NCI-H2081 (cell line): Measurements from ENCODE around the gene MMP28.

Source experiments
- DNase-seq, 2 experiments: peaks; one replicate each; lab custom pipeline; 2025; lab: John Stamatoyannopoulos, UW

Gene MMP28

DNA sequence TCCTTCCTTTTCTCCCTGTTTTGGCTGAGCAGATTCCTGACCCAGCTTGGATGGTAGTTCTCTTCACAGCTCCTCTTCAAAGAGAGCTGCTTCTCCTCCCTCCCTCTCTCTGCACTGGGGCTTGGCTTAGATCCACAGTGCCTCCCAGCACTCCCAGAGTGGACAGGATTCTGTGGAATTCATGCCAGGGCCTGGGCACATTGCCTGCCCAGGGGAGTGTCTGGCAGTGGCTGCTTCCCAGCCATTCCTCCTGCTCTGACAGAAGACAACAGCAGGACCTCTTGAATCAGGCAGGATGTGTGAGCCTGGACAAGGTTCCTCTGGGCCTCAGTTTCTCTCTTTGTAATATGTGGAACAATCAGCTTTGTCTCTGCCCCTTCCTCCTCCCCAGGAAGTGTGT lies 4.5 kb upstream of the MMP28 start:
- peak; percentile 4 to 17 for DNase-seq

- DNase-seq: no peak
Observed at GRCh38 chr17:35797918-35798317, 2.5 kb upstream of the MMP28 start.

GRCh38 chr17:35797370-35797769 lies 1.9 kb upstream of the MMP28 start:
- DNase-seq: no peak

- DNase-seq: no peak
Observed at GRCh38 chr17:35796942-35797341, 1.5 kb upstream of the MMP28 start.

GRCh38 chr17:35795871-35796265 lies 427 bp upstream of the MMP28 start:
- DNase-seq: no peak

GRCh38 chr17:35793257-35793656 lies 2.2 kb downstream of the MMP28 start:
- no peak for DNase-seq

GRCh38 chr17:35791681-35792350 lies 3.6 kb downstream of the MMP28 start:
- DNase-seq: no peak

GRCh38 chr17:35790841-35791240 lies 4.6 kb downstream of the MMP28 start:
- no peak for DNase-seq

DNA sequence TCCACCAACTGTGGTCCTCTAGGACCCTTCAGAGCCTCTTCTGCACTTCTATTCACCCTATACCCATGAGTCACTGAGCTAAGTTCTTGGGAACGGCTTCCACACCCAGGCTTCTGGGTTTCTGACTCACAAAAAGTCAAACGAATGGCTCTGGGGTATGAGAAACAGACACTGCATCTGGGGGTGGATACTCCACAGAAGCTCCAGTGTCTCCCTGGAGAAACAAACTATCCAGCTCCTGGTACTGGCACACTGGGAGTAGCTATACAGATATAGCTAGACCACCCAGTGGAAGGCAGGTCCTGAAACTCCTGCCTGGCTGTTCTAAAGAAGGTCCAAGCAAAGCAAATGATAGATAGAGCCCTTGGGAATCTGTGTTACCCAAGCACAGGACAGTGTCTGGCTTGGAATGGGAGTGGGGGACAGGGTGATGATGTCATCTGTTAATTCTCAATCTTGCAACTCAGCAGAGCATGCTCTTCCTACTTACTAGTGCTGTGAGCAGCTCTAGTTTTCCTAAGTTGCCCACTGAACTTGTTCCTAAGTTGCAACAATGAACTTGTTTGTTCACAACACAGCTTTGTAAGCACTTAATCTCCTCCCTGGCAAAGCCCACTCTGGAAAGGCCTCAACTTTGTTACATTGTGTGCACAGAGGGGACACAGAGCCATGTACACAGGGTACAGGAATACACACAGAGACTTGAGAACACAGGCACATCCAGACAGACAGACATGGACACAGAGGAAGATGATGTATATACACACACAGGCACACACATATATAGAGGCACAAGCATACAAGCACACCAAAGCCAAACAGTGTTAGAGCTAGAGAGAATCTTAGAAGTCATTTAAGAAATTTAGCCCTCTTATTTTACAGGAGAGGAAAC lies 6.7 kb downstream of the MMP28 start:
- no peak for DNase-seq

GRCh38 chr17:35786941-35787432 lies 8.5 kb downstream of the MMP28 start:
- no peak for DNase-seq

GRCh38 chr17:35784895-35785294 lies 10.5 kb downstream of the MMP28 start:
- no peak for DNase-seq

GRCh38 chr17:35780950-35781349 lies 14.5 kb downstream of the MMP28 start:
- no peak for DNase-seq

DNA sequence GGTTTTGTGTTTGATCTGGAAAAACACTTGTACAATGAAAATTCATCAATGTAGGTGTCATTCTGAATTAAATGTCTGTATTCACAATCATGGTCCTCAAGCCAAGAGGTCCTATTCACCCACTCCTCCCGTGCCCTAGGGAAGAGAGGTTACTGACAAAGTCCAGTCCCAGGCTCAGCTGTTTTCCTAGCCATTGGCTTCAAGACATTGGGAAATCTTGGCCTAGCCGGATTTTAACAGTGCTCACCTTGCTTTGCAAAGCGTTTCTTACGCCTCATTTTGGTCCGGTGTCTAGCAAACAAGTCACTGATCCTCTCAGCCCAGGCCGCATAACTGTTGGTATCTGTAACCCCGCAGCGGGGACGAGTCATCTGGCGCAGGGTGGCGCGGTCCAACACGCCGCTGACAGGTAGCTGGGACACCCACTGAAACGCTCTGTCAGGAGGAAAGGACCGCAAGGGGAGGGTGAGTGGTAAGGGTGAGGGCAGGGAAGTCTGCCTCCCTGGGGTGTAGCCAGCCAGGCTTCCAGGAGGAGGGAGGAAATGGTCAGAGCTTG lies 16.7 kb downstream of the MMP28 start:
- DNase-seq: no peak

GRCh38 chr17:35775583-35775982 lies 19.9 kb downstream of the MMP28 start:
- no peak for DNase-seq

- no peak for DNase-seq
Observed at GRCh38 chr17:35775039-35775438, 20.4 kb downstream of the MMP28 start.

GRCh38 chr17:35774499-35774898 lies 20.9 kb downstream of the MMP28 start:
- no peak for DNase-seq

DNA sequence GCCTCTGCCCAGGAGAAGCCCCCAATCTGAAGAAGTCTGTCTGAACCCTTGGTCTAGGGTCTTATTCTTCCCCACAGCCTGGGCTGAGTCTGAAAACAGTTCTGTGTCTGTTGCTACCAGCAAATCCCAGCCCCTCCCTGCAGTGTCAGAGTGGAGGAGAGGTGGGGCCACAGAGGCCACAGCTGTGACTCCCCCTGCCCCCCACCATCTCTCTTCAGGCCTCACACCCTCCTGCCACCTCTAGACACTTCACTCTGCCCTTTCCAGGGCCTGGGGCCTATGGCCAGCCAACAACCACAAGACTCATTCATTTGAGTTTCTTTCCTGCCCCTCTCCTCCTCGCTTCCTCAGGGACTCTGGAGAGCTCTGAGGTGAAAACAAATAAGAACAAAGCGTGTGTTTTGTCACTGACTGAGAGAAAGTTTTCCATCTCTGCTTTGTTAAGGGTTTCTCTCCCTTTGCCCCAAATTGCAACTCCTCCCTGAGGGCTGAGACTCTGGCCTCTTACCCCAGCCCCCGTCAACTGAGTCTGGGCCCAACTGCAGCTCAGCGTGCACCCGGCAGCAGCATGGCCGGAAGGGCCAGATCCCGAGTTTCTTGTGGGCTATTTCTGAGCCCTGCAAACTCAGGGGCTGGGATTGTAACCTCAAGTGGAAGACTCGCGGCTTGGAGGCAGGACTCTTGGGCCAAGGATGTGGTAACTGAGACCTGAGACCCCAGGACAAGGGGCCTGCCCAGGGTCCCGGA lies 21.6 kb downstream of the MMP28 start:
- DNase-seq: no peak

DNA sequence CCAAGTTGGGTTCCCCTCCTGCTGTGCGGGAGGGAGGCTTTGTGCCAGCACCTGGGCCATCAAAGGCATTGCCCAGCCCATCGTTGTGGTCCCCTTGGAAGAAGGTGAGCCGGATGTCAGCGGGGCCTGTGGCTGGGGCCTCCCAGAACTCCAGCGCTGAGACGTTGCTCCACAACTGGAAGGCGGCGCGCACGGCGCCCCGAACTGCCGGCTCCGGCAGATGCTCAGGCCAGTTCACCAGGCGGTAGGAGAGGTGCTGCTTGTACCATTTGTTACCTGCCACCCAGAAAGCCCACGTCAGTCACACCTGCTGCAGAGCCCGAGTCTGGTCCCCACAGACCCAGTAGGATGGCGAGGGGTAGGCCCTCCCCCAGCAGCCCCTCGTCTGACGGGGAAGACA lies 22.3 kb downstream of the MMP28 start:
- DNase-seq: no peak

- no peak for DNase-seq
Observed at GRCh38 chr17:35769895-35770486, 25.4 kb downstream of the MMP28 start.

GRCh38 chr17:35768797-35769196 lies 26.6 kb downstream of the MMP28 start:
- DNase-seq: no peak

DNA sequence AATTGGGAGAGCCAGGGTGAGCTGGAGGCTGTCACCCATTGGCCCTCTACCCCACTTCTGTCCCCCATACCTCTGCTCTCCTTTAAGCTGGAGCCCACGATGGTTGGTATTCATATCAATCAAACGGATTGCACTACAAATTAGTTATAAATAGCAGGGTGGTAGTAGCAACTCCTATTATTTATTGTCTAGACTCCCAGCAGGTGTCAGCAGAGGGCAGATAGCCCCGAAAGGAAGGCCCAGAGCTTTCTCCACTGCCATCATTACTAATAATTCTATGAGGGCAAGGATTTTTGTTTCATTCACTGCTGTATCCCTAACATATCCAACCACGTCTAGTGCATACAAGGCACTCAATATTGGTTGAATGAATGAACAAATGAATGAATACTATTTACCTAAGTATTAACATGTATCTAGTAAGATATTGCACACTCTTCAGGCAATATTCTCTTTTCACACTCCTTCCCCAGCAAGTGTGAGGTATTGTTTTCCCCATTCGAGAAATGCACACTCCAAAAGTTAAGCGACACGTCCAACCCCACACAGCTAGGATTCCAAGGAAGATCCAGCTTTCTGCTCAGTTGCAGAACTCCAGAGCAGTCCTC lies 28.4 kb downstream of the MMP28 start:
- DNase-seq: no peak
